Esophagus (tissue), 2 donors: ENCODE results near the gene PLP1. TPM values are rescaled to one million over a fixed set of nuclear protein-coding genes. Genes with fewer than 3 reads are reported as not detected.
"Not testable (repeated sequence)": the region's sequence is repeated elsewhere in the genome, so short reads cannot be mapped to it uniquely, and the experiment has no call there.

ENCODE experiments used
- H3K27ac ChIP-seq, 2 donors: one replicate each; pipeline ENCODE4 v1.5.1; 2013; ENCODE audit warnings: low read depth in 2 of 2, mild to moderate bottlenecking in 2 of 2, inconsistent platforms in 1 of 2, low read length in 1 of 2, moderate library complexity in 1 of 2
- H3K27me3 ChIP-seq, 2 donors: one replicate each; pipeline ENCODE4 v1.6.1; 2013; ENCODE audit warnings: low read length in 2 of 2, control low read depth in 1 of 2, mild to moderate bottlenecking in 1 of 2; ENCODE audit not compliant: insufficient read depth in 2 of 2, control insufficient read depth in 1 of 2
- H3K36me3 ChIP-seq, 2 donors: one replicate each; pipeline ENCODE4 v1.6.1; 2013; ENCODE audit warnings: low read length in 1 of 2; ENCODE audit not compliant: control insufficient read depth in 2 of 2, insufficient read depth in 2 of 2
- H3K4me1 ChIP-seq, 2 donors: one replicate each; pipeline ENCODE4 v1.6.1; 2013; ENCODE audit warnings: low read length in 1 of 2; ENCODE audit not compliant: control insufficient read depth in 2 of 2, insufficient read depth in 2 of 2
- H3K4me3 ChIP-seq, 2 donors: one replicate each; pipeline ENCODE4 v1.5.1; 2013; ENCODE audit warnings: low read length in 2 of 2, mild to moderate bottlenecking in 2 of 2, low read depth in 1 of 2, moderate library complexity in 1 of 2
- H3K9me3 ChIP-seq, 2 donors: one replicate each; pipeline ENCODE4 v1.6.1; 2013; ENCODE audit warnings: mild to moderate bottlenecking in 2 of 2, low read depth in 1 of 2, low read length in 1 of 2, moderate library complexity in 1 of 2; ENCODE audit not compliant: control insufficient read depth in 2 of 2, insufficient read depth in 1 of 2
- WGBS, 2 donors: extraction: QIAGEN DNeasy Blood & Tissue Kit; methylation state at CpG; one replicate each; pipeline ENCODE4 v1.1.7; 2013; 5-methylcytosine and 5-hydroxymethylcytosine counted together
- polyA plus RNA-seq, 2 donors: library from polyadenylated mRNA; stranded (reverse); fragments of 200-250 nt; gene quantifications; one replicate each; pipeline ENCODE4 v1.2.3, GENCODE V29; 2013
- donor health status: healthy with polysubstance abuse.
- donor health status: Bipolar disorder and iron deficiency.

PLP1 gene
- polyA plus RNA-seq, 2 donors, result 0.94 to 2.3 TPM

DNA sequence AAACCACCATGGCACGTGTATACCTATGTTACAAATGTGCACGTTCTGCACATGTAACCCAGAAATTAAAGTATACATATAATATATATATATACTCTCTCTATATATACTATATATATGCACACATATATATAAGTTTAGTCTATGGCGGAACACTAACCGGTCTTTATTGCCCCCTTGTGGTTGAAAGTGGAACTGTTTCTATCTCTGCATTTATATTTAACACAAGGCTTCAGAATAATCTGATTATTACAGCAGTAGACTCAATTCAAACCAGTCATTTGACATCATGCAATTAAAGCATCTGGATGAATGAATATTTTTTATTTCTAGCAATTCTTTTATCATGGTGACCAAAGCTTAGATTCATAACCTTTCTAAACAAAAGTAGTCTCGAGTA is 40.9 kb downstream of the PLP1 start:
- H3K4me3 ChIP-seq, result no peak overlapping the region
- no peaks in the 10 kb centered on the region for H3K27me3 ChIP-seq
- H3K36me3 ChIP-seq, result no peaks in the 10 kb centered on the region
- H3K9me3 ChIP-seq, result no peaks in the 10 kb centered on the region
- no peak overlapping the region for H3K27ac ChIP-seq
- 18 to 19% methylated on average over 5 of the region's 5 CpGs for WGBS, 2 donors
- H3K4me1 ChIP-seq, result no peaks in the 10 kb centered on the region

DNA sequence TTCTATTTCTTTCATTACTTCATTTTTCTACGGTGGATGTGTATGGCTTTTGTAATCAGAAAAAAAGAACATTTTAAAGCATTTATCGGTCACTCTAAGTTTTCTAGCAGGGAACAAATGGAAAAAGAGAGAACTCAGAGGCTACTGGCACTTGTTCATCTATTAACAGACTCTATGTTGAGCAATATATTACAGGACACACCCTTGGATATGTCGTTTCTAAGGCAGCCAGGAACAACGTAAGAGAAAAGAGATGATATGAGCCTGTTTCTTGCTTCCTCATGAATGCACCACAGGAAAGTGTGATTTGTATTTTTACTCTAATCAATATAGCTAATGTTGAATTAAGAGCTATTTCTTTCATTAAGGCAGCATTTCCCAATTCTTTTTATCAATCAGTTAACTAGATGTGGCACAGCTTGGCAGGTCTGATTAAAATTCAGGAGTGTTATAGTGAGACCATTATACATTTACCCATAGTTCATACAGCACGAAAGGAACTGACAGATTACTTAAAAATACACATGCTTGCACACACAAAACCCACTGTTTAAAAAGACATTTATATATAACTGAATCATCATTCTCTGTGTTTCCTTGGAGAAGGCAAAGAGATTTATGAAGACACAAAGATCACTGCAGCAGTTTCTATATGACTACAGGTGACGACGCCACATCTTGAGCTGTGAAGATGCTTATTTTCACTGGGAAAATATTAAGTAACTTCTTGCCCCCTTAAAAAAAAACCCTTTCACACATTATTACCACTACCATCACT is 42.4 kb downstream of the PLP1 start:
- 50 to 54% methylated on average over 7 of the region's 7 CpGs for WGBS, 2 donors
- no peaks in the 10 kb centered on the region for H3K4me1 ChIP-seq
- no peaks in the 10 kb centered on the region for H3K9me3 ChIP-seq
- no peaks in the 10 kb centered on the region for H3K36me3 ChIP-seq
- no peak overlapping the region for H3K27ac ChIP-seq
- no peak overlapping the region for H3K4me3 ChIP-seq
- H3K27me3 ChIP-seq, result no peaks in the 10 kb centered on the region

DNA sequence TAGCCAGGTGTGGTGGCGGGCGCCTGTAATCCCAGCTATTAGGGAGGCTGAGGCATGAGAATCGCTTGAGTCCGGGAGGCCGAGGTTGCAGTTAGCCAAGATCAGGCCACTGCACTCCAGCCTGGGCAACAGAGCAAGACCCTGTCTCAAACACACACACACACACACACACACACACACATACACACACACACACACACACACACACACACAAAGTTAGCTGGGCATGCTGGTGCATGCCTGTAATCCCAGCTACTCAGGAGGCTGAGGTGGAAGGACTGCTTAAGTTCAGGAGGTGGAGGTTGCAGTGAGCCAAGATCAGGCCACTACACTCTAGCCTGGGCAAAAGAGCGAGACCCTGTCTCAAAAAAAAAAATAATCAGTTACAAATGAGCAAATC is 44.2 kb downstream of the PLP1 start:
- H3K27me3 ChIP-seq, H3K4me1 ChIP-seq, H3K27ac ChIP-seq, H3K9me3 ChIP-seq, H3K4me3 ChIP-seq, H3K36me3 ChIP-seq: not testable (repeated sequence)
- WGBS, 2 donors, result 89 to 98% methylated on average over 6 of the region's 6 CpGs

DNA sequence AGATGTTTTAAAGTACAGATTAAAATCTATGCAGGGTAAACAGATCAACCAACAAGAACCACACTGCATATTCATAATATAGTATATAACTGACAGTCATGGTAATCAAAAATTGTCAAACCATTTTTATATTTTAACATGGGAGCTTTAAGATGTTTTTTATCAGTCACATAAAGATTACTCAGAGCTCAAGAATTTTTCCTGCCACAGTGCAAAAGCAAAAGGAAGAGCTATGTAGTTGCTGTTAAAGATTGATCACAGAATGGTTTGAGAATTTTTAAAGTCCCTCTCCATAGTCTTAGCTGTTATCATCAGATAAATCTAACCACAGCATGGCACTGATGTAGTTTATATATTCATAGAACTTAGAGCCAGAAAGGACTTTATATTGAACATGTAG is 47.0 kb downstream of the PLP1 start:
- H3K4me1 ChIP-seq, result no peaks in the 10 kb centered on the region
- no peaks in the 10 kb centered on the region for H3K27me3 ChIP-seq
- H3K4me3 ChIP-seq, result no peak overlapping the region
- no peak overlapping the region for H3K27ac ChIP-seq
- no peaks in the 10 kb centered on the region for H3K9me3 ChIP-seq
- no peaks in the 10 kb centered on the region for H3K36me3 ChIP-seq

DNA sequence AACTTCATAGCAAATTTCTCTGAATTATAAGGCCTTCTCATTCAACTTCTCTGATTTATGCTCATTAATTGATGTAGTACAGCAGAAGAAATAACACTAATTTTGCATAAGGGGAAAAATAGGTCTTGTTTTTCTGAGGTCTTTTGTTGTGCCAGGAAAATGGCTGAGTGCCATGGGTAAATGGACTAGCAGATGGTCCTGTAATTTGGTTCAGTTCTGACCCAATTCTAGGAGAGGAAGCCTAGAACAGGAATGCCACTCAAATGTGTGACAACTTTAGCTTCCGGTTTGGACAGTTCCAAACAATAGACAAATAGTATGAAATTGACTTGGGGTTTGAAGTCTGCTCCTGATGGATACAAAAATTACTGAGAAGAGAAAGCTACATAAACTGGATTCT is 49.2 kb downstream of the PLP1 start:
- Histone ChIP-seq H3K9me3 (no peaks in the 10 kb centered on the region), H3K27me3 (no peaks in the 10 kb centered on the region)
- 84 to 85% methylated on average over 1 of the region's 1 CpG for WGBS, 2 donors

DNA sequence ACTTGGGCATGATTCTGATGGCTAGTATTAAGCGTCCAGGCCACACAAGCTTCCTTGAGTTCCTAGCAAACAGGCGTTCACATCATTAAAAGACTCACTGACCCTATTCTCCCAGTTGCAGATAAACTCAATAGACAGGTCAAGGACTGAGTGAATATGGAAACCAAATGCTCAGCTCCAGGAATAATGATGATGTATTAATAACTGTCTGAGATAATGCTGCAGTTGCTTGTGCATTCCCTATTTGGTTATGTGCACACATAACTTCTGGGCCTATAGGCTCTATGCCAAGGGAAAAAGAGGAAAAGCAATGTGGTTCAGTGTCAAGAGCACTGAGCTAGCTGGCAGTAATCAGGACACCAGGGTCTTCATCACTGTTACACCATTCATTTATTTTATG is 51.9 kb downstream of the PLP1 start:
- no peaks in the 10 kb centered on the region for H3K27me3 ChIP-seq
- H3K27ac ChIP-seq, result no peak overlapping the region
- H3K4me1 ChIP-seq, result no peaks in the 10 kb centered on the region
- no peak overlapping the region for H3K4me3 ChIP-seq
- 54 to 76% methylated on average over 2 of the region's 2 CpGs for WGBS, 2 donors
- no peaks in the 10 kb centered on the region for H3K9me3 ChIP-seq
- no peaks in the 10 kb centered on the region for H3K36me3 ChIP-seq

More for the DNA sequence above, 49.2 kb downstream of the PLP1 start:
- Histone ChIP-seq H3K36me3 (no peaks in the 10 kb centered on the region), H3K4me3 (no peak overlapping the region), H3K4me1 (no peaks in the 10 kb centered on the region), H3K27ac (no peak overlapping the region)

DNA sequence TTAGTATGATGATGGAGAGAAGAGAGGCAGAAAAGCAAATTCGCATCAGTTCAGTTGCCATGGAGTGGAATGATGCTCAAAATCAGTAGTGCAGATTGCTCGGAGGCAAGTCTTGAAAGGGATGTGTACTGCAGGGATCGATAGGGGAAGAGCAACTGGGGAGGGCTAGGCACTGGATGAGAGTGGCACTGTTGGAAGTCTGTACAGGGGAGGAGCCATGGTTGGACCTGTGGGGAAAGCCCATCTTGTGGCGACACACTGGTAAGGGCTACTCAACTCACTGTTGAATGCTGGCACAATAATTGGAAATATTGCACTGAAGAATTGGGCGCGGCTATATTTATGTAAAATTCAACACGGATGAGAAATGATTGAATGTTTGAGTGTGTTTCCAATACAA is 54.2 kb downstream of the PLP1 start:
- WGBS, 2 donors, result 71 to 74% methylated on average over 7 of the region's 7 CpGs
- Histone ChIP-seq H3K36me3 (no peaks in the 10 kb centered on the region), H3K4me1 (no peaks in the 10 kb centered on the region), H3K27ac (no peak overlapping the region), H3K9me3 (no peaks in the 10 kb centered on the region), H3K4me3 (no peak overlapping the region), H3K27me3 (no peaks in the 10 kb centered on the region)

DNA sequence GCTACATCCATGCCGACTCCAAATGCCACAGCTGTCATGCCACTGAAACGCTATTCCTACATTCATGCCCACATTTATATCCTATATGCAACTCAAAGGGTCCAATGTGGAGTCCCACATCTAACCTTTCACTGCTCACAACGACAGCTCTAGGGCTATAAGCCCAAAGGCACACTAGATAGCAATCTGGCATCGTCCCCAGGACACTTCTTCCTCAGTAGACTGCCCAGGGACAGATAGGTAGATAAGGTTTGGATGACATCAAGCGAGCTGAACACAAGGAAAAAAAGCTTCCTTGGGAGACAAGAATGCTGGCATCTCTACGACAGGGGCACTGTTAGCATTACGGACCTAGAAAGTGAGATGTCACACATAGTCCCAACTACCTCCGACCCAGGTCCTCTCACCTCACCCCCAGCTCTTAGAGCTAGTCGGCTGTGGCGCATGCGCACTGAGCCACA is 54.7 kb downstream of the PLP1 start:
- 19 to 26% methylated on average over 11 of the region's 11 CpGs for WGBS, 2 donors
- Histone ChIP-seq H3K36me3 (no peaks in the 10 kb centered on the region), H3K27ac (peak overlapping the region; percentile 34 to 43), H3K9me3 (no peaks in the 10 kb centered on the region), H3K4me3 (peak overlapping the region; percentile 48 to 53), H3K4me1 (no peaks in the 10 kb centered on the region), H3K27me3 (no peaks in the 10 kb centered on the region)

DNA sequence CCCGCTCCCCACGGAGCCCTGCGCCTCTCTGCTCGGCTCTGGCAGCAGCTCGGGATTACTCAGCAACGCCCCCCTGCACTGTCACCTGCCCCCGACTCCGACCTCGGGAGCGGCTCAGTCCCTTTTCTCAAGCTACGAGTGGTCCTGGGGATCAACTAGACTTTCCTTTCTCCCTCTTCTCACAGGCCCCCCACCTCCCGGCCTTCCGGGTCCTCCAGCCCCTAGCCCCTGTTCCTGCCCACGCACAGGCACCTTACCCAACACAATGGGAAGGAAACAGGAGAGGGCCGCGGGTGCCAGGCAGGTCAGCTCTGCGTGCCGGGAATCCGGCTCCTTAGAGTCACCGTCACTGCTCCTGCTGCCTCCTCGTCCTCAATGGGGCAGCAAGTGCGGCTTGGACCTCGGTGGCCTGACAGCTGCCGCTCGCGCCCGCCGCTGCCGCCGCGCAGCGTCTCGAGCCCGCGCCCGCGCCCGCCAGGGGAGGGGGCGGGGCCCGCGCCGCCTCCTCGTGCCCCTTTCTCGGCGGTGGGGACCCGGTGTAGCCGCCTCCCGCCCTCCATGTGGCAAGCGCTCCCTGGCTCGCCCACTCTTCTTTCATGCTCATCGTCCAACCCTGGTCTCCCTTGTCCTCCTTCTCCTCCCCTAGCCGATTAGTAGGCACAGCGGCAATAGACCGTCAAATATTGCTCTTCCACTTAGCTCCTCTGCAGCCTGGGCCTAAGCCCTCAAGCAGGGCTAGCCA is 55.3 kb downstream of the PLP1 start, which contains the start of gene RAB9B:
RAB9B (minus strand) TSS at position 455 of the 742 bp plus-strand sequence. CDS start 6,473 bp downstream, outside the sequence.
- Histone ChIP-seq H3K27ac (peak within 1 kb of the TSS; percentile 34 to 43), H3K9me3 (no peaks in the 10 kb centered on the region), H3K4me1 (no peaks in the 10 kb centered on the region), H3K36me3 (no peaks in the 10 kb centered on the region), H3K4me3 (peak within 1 kb of the TSS; percentile 48 to 53), H3K27me3 (no peaks in the 10 kb centered on the region)
- WGBS, 2 donors, result 0 to 13% methylated on average over 46 to 54 of the region's 54 CpGs
